ENCODE measurements around the gene GVQW3.

DNA sequence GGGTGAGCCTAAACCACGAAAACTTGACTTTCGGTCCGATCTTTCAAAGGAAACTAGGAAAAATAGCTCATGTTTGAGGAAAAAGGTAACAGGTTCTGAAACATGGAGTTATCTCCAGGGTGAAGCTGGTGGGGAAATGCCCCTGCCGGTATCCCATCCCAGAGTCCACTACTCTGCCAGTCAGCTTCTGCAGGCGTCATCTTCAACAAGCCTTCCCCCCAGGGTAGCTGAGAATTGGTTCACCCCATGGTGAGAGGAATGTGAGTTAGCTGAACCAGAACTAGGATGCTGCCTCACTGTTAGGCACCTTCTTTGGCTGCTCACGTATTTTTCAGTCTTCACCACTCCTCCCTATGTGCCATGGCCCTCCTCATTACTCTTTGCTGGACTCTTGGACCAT lies 1.1 kb downstream of the GVQW3 start:
- TF ChIP-seq, protein P1, sequence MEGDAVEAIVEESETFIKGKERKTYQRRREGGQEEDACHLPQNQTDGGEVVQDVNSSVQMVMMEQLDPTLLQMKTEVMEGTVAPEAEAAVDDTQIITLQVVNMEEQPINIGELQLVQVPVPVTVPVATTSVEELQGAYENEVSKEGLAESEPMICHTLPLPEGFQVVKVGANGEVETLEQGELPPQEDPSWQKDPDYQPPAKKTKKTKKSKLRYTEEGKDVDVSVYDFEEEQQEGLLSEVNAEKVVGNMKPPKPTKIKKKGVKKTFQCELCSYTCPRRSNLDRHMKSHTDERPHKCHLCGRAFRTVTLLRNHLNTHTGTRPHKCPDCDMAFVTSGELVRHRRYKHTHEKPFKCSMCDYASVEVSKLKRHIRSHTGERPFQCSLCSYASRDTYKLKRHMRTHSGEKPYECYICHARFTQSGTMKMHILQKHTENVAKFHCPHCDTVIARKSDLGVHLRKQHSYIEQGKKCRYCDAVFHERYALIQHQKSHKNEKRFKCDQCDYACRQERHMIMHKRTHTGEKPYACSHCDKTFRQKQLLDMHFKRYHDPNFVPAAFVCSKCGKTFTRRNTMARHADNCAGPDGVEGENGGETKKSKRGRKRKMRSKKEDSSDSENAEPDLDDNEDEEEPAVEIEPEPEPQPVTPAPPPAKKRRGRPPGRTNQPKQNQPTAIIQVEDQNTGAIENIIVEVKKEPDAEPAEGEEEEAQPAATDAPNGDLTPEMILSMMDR (conservative IDR thresholded peaks at IDR 0.05; ENCODE audit: low read depth, low read length) = no peak
- TF ChIP-seq EZH2 (IDR thresholded peaks at IDR 0.05; ENCODE audit: borderline replicate concordance, low read depth, low read length, poor library complexity, severe bottlenecking) = no peak
